ENCODE data around the gene ADAMTS4.

Gene ADAMTS4

GRCh38 chr1:161185732-161186311 lies 13.0 kb downstream of the ADAMTS4 start:
- Histone ChIP-seq H3K9me3 (ENCODE audit: insufficient read depth, low read length, severe bottlenecking) (no peaks in the 10 kb centered on the region), H3K9ac (ENCODE audit: low read depth, low read length) (no peak overlapping the region), H3K36me3 (ENCODE audit: insufficient read depth, low read length) (no peaks in the 10 kb centered on the region), H3K4me2 (ENCODE audit: insufficient read depth, low read length) (peak overlapping the region; percentile 32; the same call in 1 of the 2 replicates), H3K27ac (ENCODE audit: low read length) (peak overlapping the region; percentile 58), H2AFZ (ENCODE audit: low read depth, low read length) (peak overlapping the region; percentile 16), H3K4me3 (ENCODE audit: low read depth in 1 of 2, low read length in 2 of 2) (no peak overlapping the region), H3K79me2 (ENCODE audit: insufficient read depth, low read length) (no peaks in the 10 kb centered on the region), H3K4me1 (ENCODE audit: insufficient read depth, low read length) (peaks cover 16% of the 10 kb centered on the region), H4K20me1 (ENCODE audit: insufficient read depth, low read length) (no peaks in the 10 kb centered on the region), H3K27me3 (ENCODE audit: insufficient read depth, low read length, poor library complexity) (no peaks in the 10 kb centered on the region)
- TF ChIP-seq EZH2 (IDR thresholded peaks at IDR 0.05; ENCODE audit: borderline replicate concordance, low read depth, low read length, severe bottlenecking) (no peak), CTCF (IDR thresholded peaks at IDR 0.05; ENCODE audit: borderline replicate concordance, extremely low read depth, low read length, poor library complexity, severe bottlenecking) (no peak)
- no peak for DNase-seq
- no peak for ATAC-seq (ENCODE audit: insufficient read depth, low read depth)

GRCh38 chr1:161185282-161185682 lies 13.6 kb downstream of the ADAMTS4 start:
- no peaks in the 10 kb centered on the region for H3K9me3 ChIP-seq (ENCODE audit: insufficient read depth, low read length, severe bottlenecking)
- no peak overlapping the region for H3K9ac ChIP-seq (ENCODE audit: low read depth, low read length)
- H3K27ac ChIP-seq (ENCODE audit: low read length) = peak overlapping the region; percentile 58
- H3K27me3 ChIP-seq (ENCODE audit: insufficient read depth, low read length, poor library complexity) = no peaks in the 10 kb centered on the region
- H3K4me1 ChIP-seq (ENCODE audit: insufficient read depth, low read length) = peaks cover 16% of the 10 kb centered on the region
- no peaks in the 10 kb centered on the region for H3K79me2 ChIP-seq (ENCODE audit: insufficient read depth, low read length)
- ATAC-seq (ENCODE audit: insufficient read depth, low read depth) (peak; percentile 91), DNase-seq (peak; percentile 83)
- no peak for TF ChIP-seq EZH2 (IDR thresholded peaks at IDR 0.05; ENCODE audit: borderline replicate concordance, low read depth, low read length, severe bottlenecking)
- no peak for TF ChIP-seq CTCF (IDR thresholded peaks at IDR 0.05; ENCODE audit: borderline replicate concordance, extremely low read depth, low read length, poor library complexity, severe bottlenecking)
- H3K4me2 ChIP-seq (ENCODE audit: insufficient read depth, low read length) = peak overlapping the region; percentile 32; the same call in 1 of the 2 replicates
- no peak overlapping the region for H3K4me3 ChIP-seq (ENCODE audit: low read depth in 1 of 2, low read length in 2 of 2)
- no peaks in the 10 kb centered on the region for H4K20me1 ChIP-seq (ENCODE audit: insufficient read depth, low read length)
- peak overlapping the region; percentile 16; the same call in 1 of the 2 replicates for H2AFZ ChIP-seq (ENCODE audit: low read depth, low read length)
- no peaks in the 10 kb centered on the region for H3K36me3 ChIP-seq (ENCODE audit: insufficient read depth, low read length)

GRCh38 chr1:161182214-161182613 lies 16.6 kb downstream of the ADAMTS4 start:
- Histone ChIP-seq H3K9me3 (ENCODE audit: insufficient read depth, low read length, severe bottlenecking) (no peaks in the 10 kb centered on the region), H3K4me1 (ENCODE audit: insufficient read depth, low read length) (peaks cover 27% of the 10 kb centered on the region), H3K36me3 (ENCODE audit: insufficient read depth, low read length) (no peaks in the 10 kb centered on the region), H3K27ac (ENCODE audit: low read length) (no peak overlapping the region), H3K79me2 (ENCODE audit: insufficient read depth, low read length) (peaks cover under 1% of the 10 kb centered on the region; the same call in 1 of the 2 replicates), H4K20me1 (ENCODE audit: insufficient read depth, low read length) (no peaks in the 10 kb centered on the region), H2AFZ (ENCODE audit: low read depth, low read length) (no peak overlapping the region), H3K4me2 (ENCODE audit: insufficient read depth, low read length) (no peak overlapping the region), H3K27me3 (ENCODE audit: insufficient read depth, low read length, poor library complexity) (no peaks in the 10 kb centered on the region), H3K4me3 (ENCODE audit: low read depth in 1 of 2, low read length in 2 of 2) (no peak overlapping the region), H3K9ac (ENCODE audit: low read depth, low read length) (no peak overlapping the region)
- DNase-seq (no peak), ATAC-seq (ENCODE audit: insufficient read depth, low read depth) (no peak)
- TF ChIP-seq CTCF (IDR thresholded peaks at IDR 0.05; ENCODE audit: borderline replicate concordance, extremely low read depth, low read length, poor library complexity, severe bottlenecking) = no peak
- TF ChIP-seq EZH2 (IDR thresholded peaks at IDR 0.05; ENCODE audit: borderline replicate concordance, low read depth, low read length, severe bottlenecking) = no peak
